Left forelimb (tissue), 1 donor: ENCODE measurements around the gene ZMYND8.

ENCODE experiments used
- DNase-seq: peaks from one replicate; pipeline ENCODE4 v3.0.0-alpha.2; 2018; ENCODE audit warnings: low spot score

Gene ZMYND8

GRCh38 chr20:47174456-47175243 is 181.8 kb downstream of the ZMYND8 start:
- no peak for DNase-seq

- no peak for DNase-seq
These were observed 182.8 kb downstream of the ZMYND8 start for GRCh38 chr20:47173596-47174216.

GRCh38 chr20:47172579-47172978 is 183.9 kb downstream of the ZMYND8 start:
- no peak for DNase-seq

- no peak for DNase-seq
These were observed 188.7 kb downstream of the ZMYND8 start for GRCh38 chr20:47167846-47168245.

GRCh38 chr20:47165376-47165865 is 191.1 kb downstream of the ZMYND8 start:
- no peak for DNase-seq

GRCh38 chr20:47164140-47164539 is 192.4 kb downstream of the ZMYND8 start:
- no peak for DNase-seq

- DNase-seq: no peak
These were observed 195.1 kb downstream of the ZMYND8 start for GRCh38 chr20:47161411-47161810.

GRCh38 chr20:47160992-47161391 is 195.5 kb downstream of the ZMYND8 start:
- no peak for DNase-seq

- DNase-seq: no peak
These were observed 196.3 kb downstream of the ZMYND8 start for GRCh38 chr20:47160240-47160639.
